ENCODE measurements around the gene ERBB4.

Gene ERBB4

DNA sequence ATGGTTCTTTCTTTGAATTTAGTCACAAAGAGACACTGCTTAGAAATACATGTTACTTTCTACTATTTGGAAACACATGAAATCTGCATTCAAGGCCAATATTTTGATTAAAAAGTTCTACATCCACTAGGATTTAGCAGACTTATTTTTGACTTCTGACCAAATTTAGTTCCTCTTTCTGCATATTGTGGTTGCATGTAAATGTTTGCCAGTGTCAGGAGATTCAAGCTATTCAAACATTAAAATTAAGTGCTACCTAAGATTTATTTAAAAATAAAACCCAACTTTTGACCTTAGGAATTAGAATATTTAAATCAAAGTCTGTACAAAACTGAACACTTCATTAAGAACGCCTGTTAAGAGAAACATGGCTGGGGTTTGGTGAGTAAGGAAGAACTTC, 1091.1 kb downstream of the ERBB4 start:
- H3K4me3 ChIP-seq (ENCODE audit: low read depth, low read length), result no peak overlapping the region
- TF ChIP-seq, protein P1, sequence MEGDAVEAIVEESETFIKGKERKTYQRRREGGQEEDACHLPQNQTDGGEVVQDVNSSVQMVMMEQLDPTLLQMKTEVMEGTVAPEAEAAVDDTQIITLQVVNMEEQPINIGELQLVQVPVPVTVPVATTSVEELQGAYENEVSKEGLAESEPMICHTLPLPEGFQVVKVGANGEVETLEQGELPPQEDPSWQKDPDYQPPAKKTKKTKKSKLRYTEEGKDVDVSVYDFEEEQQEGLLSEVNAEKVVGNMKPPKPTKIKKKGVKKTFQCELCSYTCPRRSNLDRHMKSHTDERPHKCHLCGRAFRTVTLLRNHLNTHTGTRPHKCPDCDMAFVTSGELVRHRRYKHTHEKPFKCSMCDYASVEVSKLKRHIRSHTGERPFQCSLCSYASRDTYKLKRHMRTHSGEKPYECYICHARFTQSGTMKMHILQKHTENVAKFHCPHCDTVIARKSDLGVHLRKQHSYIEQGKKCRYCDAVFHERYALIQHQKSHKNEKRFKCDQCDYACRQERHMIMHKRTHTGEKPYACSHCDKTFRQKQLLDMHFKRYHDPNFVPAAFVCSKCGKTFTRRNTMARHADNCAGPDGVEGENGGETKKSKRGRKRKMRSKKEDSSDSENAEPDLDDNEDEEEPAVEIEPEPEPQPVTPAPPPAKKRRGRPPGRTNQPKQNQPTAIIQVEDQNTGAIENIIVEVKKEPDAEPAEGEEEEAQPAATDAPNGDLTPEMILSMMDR (IDR thresholded peaks at IDR 0.05; ENCODE audit: borderline replicate concordance, insufficient read depth, low read depth, low read length), result no peak

DNA sequence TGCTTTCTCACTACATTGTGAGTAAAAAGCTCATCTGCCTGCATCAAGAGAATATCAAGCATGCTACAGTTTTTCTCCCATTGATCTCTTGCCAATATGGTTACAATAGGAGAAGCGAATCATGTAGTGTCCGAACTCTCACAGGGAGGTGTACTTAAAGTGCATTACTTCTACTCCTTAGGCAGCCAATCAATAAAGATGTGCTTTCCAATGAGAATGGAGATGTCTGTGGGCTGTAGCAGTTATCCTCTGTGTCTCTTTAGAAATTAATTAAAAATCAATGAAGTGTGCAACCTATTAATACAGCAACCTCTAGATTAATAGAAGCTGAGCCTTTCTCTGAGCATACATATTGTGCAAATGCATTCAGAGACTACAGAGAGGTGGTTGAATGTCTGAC, 1098.5 kb downstream of the ERBB4 start:
- TF ChIP-seq, protein P1 (IDR thresholded peaks at IDR 0.05; ENCODE audit: borderline replicate concordance, insufficient read depth, low read depth, low read length), result no peak
- H3K4me3 ChIP-seq (ENCODE audit: low read depth, low read length), result no peak overlapping the region

DNA sequence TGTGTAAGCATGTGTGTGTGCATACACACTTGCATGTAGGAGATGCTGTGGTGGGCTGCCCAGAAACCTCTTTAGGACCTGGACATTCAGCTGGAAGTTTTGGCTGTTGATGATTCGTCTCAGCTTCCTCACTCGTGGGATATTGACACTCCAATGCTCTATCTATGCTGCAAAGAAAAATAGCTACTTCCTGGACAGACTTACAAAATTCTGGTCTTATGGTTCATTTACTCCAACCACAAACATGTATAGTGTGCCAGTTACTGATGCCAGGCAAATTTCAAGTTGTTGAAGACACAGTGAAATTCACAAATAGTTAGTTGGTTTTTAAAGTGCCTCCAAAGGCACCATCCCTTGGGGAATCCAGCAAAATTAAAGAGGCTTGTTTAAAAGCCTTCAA, 1099.6 kb downstream of the ERBB4 start:
- TF ChIP-seq, protein P1 (IDR thresholded peaks at IDR 0.05; ENCODE audit: borderline replicate concordance, insufficient read depth, low read depth, low read length), result no peak
- no peak overlapping the region for H3K4me3 ChIP-seq (ENCODE audit: low read depth, low read length)

DNA sequence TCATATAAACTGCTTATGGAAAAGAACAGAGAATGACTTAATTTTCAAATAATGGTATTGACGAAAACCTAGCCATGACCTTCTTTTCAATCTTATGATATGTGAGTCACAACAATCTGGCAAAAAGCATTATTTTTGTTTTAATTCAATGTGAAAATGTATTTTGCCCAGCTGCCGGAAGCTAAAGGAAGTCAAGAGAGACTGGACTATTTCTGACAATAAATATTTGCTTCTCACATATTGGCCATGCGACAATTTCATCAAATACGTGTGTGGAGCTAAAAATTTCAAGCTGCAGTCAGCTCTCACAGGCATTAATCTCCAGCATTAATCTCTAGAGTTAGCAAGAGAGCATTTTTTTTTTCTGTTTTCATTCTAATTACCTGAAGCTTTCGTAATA, 1101.2 kb downstream of the ERBB4 start:
- TF ChIP-seq, protein P1 (IDR thresholded peaks at IDR 0.05; ENCODE audit: borderline replicate concordance, insufficient read depth, low read depth, low read length), result no peak
- no peak overlapping the region for H3K4me3 ChIP-seq (ENCODE audit: low read depth, low read length)

DNA sequence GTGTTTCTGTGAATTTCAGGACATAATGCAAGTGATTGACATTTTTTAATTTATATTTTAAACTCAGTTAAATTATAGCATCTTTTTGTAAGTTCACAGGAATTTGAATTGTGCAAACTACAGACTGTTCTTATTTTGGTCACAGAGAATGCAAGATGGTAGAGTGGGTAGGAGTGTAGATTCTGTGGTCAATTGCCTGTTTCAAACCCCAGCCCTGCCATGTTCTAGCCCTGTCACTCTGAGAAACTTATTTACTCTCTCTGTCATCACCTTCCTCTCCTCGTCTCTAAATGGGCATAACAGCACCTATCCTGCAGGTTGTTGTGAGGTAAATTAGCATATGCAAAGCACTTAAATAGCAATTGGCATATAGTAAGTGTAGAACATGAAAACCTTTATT, 1102.4 kb downstream of the ERBB4 start:
- H3K4me3 ChIP-seq (ENCODE audit: low read depth, low read length), result no peak overlapping the region
- TF ChIP-seq, protein P1 (IDR thresholded peaks at IDR 0.05; ENCODE audit: borderline replicate concordance, insufficient read depth, low read depth, low read length), result no peak

DNA sequence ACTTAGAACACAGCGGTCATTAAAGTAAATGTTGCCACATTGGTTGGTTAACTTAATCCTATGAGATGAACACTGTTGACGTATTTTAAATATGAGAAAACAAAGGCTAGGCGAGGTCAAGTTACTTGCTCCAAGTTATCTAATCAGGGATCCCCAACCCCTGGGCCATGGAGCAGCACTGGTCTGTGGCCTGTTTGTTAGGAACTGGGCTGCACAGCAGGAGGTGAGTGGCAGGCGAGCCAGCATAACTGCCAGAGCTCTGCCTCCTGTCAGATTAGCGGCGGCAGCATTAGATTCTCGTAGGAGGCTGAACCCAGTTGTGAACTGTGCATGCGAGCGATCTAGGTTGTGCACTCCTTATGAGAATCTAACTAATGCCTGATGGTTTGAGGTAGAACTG, 1103.3 kb downstream of the ERBB4 start:
- H3K4me3 ChIP-seq (ENCODE audit: low read depth, low read length), result no peak overlapping the region
- TF ChIP-seq, protein P1 (IDR thresholded peaks at IDR 0.05; ENCODE audit: borderline replicate concordance, insufficient read depth, low read depth, low read length), result no peak

DNA sequence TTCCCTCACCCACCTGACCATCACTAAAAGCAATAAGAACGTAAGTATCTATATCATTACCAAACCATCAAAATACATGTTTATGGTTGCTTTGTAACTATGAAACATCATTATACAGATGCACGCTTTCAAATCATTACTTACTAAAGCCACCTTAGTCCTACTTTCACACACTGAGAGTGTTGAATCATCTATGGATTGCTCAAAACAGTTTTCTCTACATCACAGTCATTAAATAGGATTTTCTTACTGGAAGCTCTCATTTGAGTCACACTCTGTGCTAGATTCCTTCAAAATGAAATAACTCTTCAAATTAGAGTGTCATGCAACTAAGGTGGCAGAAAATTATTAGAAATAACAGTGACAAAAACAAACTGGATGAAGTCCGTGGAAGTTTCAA, 1103.8 kb downstream of the ERBB4 start:
- H3K4me3 ChIP-seq (ENCODE audit: low read depth, low read length), result no peak overlapping the region
- TF ChIP-seq, protein P1 (IDR thresholded peaks at IDR 0.05; ENCODE audit: borderline replicate concordance, insufficient read depth, low read depth, low read length), result no peak
